GM12878 (cell line): ENCODE results near the gene CASS4. TPM values are rescaled to one million over a fixed set of nuclear protein-coding genes. Genes with fewer than 3 reads are reported as not detected.

Source experiments
- ATAC-seq: fragments of 200-7000 bp; cut with Tn5 transposase; 3 replicates; pipeline ENCODE4 v1.9.1; 2020; ENCODE audit warnings: mild to moderate bottlenecking, moderate library complexity
- BruUV-seq: library from RNA; stranded (reverse); fragments of 400-500 nt; replicated peaks from 2 replicates; lab custom pipeline; 2021; lab: Mats Ljungman, UMichigan
- CTCF ChIA-PET: fragments of 300-600 bp; sonication (Branson Sonifier 250); formaldehyde crosslinking; extraction: SDS; loops from one replicate; lab custom pipeline; 2021; ENCODE audit warnings: inconsistent platforms; lab: Yijun Ruan, JAX
- POLR2A ChIA-PET: fragments of 350-600 bp; formaldehyde crosslinking; extraction: SDS; loops from one replicate; lab custom pipeline; 2021; ENCODE audit warnings: inconsistent platforms; lab: Charles Lee
- RAD21 ChIA-PET: fragments of 300-600 bp; sonication (Branson Sonifier 250); formaldehyde crosslinking; loops from one replicate; lab custom pipeline; 2023; ENCODE audit warnings: antibody characterized with exemption; ENCODE audit not compliant: unreplicated experiment; lab: Charles Lee
- SMC1A ChIA-PET: fragments of 300-600 bp; sonication (Branson Sonifier 250); formaldehyde crosslinking; loops from one replicate; lab custom pipeline; 2023; ENCODE audit not compliant: unreplicated experiment, uncharacterized antibody; lab: Charles Lee
- DNase-seq: peaks from one replicate; pipeline ENCODE4 v3.0.0-alpha.2; 2011; ENCODE audit warnings: low read depth, low spot score
- FAIRE-seq: peaks from 3 replicates; lab custom pipeline; 2011; peaks lifted over from hg19 to GRCh38; lab: Jason Lieb, UNC
- H2AFZ ChIP-seq: 2 replicates; pipeline ENCODE4 v1.6.0; 2011; ENCODE audit warnings: low read depth, low read length, control low read depth; ENCODE audit not compliant: control insufficient read depth
- H3K27ac ChIP-seq: 2 replicates; pipeline ENCODE4 v1.5.1; 2011; ENCODE audit warnings: control low read depth; ENCODE audit not compliant: control insufficient read depth, insufficient read depth
- H3K27me3 ChIP-seq, 2 experiments: replicated peaks in 1 of 2; 2 replicates each; pipeline versions ENCODE4 v1.6.0 to v1.6.1; 2011; ENCODE audit warnings: low read length in 1 of 2; ENCODE audit not compliant: control insufficient read depth in 2 of 2, insufficient read depth in 2 of 2
- H3K36me3 ChIP-seq, 2 experiments: 2 replicates each; pipeline ENCODE4 v1.5.1; 2011; ENCODE audit warnings: low read length in 1 of 2; ENCODE audit not compliant: control insufficient read depth in 2 of 2, insufficient read depth in 2 of 2
- H3K4me1 ChIP-seq: 2 replicates; pipeline ENCODE4 v1.6.1; 2011; ENCODE audit warnings: mild to moderate bottlenecking, low read length, moderate library complexity, mixed read lengths; ENCODE audit not compliant: control insufficient read depth, insufficient read depth
- H3K4me2 ChIP-seq: 2 replicates; pipeline ENCODE4 v1.6.0; 2011; ENCODE audit warnings: control low read depth; ENCODE audit not compliant: control insufficient read depth, insufficient read depth
- H3K4me3 ChIP-seq: fragments of 200-600 bp; sonication (generic); 2 replicates; pipeline ENCODE4 v1.5.1; 2016
- H3K79me2 ChIP-seq: 2 replicates; pipeline ENCODE4 v1.6.0; 2011; ENCODE audit warnings: low read length; ENCODE audit not compliant: control insufficient read depth, insufficient read depth
- H3K9ac ChIP-seq: 2 replicates; pipeline ENCODE4 v1.8.0; 2011; ENCODE audit warnings: low read length, control low read depth, mixed read lengths; ENCODE audit not compliant: control insufficient read depth, insufficient read depth
- H3K9me3 ChIP-seq: replicated peaks from 3 replicates; pipeline ENCODE4 v1.5.1; 2011; ENCODE audit warnings: mild to moderate bottlenecking, low read length; ENCODE audit not compliant: control insufficient read depth, insufficient read depth
- H4K20me1 ChIP-seq: 2 replicates; pipeline ENCODE4 v1.6.0; 2011; ENCODE audit not compliant: control insufficient read depth, insufficient read depth
- ATF2 ChIP-seq: IDR thresholded peaks from 2 replicates; pipeline ENCODE4 v1.6.1; 2012; ENCODE audit warnings: low read length, inconsistent platforms
- BCL11A ChIP-seq: IDR thresholded peaks from 2 replicates; pipeline ENCODE4 v1.6.1; 2011; ENCODE audit warnings: low read depth, low read length
- E4F1 ChIP-seq: fragments of 450-650 bp; IDR thresholded peaks from 2 replicates; pipeline ENCODE4 v1.6.1; 2018; ENCODE audit warnings: borderline replicate concordance, mild to moderate bottlenecking; ENCODE audit not compliant: partially characterized antibody
- ELK1 ChIP-seq: IDR thresholded peaks from 2 replicates; pipeline ENCODE4 v1.6.1; 2012; ENCODE audit warnings: low read depth, low read length, improper control_type of control experiment
- FOS ChIP-seq: IDR thresholded peaks from 3 replicates; pipeline ENCODE4 v1.6.1; 2011; ENCODE audit warnings: borderline replicate concordance; ENCODE audit not compliant: insufficient read length; ENCODE audit errors: extremely low read depth
- GABPA ChIP-seq: IDR thresholded peaks from 2 replicates; pipeline ENCODE4 v1.6.1; 2014; ENCODE audit warnings: antibody characterized with exemption, low read depth, mild to moderate bottlenecking, inconsistent platforms
- MXI1 ChIP-seq: fragments of 150-350 bp; IDR thresholded peaks from 2 replicates; pipeline ENCODE4 v1.6.1; 2011; ENCODE audit warnings: low read depth, mild to moderate bottlenecking, inconsistent platforms, low read length, improper control_type of control experiment
- RB1 ChIP-seq: fragments of 450-650 bp; formaldehyde crosslinking; IDR thresholded peaks from 2 replicates; pipeline ENCODE4 v1.6.1; 2017; ENCODE audit warnings: mild to moderate bottlenecking, borderline replicate concordance
- SKIL ChIP-seq: fragments of 450-650 bp; IDR thresholded peaks from 2 replicates; pipeline ENCODE4 v1.6.1; 2017; ENCODE audit warnings: mild to moderate bottlenecking, low read depth, inconsistent platforms; ENCODE audit not compliant: poor library complexity, severe bottlenecking
- TCF3 ChIP-seq: IDR thresholded peaks from 2 replicates; pipeline ENCODE4 v1.6.1; 2012; ENCODE audit warnings: low read depth, mild to moderate bottlenecking, low read length, borderline replicate concordance; ENCODE audit not compliant: insufficient read depth
- TCF7 ChIP-seq: IDR thresholded peaks from 2 replicates; pipeline ENCODE4 v1.6.1; 2014; ENCODE audit warnings: antibody characterized with exemption, borderline replicate concordance
- ZBTB4 ChIP-seq: fragments of 450-650 bp; formaldehyde crosslinking; IDR thresholded peaks from 2 replicates; pipeline ENCODE4 v1.4.0; 2022; ENCODE audit warnings: mild to moderate bottlenecking, moderate library complexity
- ZNF217 ChIP-seq: fragments of 450-650 bp; IDR thresholded peaks from 2 replicates; pipeline ENCODE4 v1.6.1; 2017; ENCODE audit warnings: antibody characterized with exemption, mild to moderate bottlenecking
- ZZZ3 ChIP-seq: IDR thresholded peaks from 2 replicates; pipeline ENCODE4 v1.6.1; 2011; ENCODE audit warnings: low read depth; ENCODE audit not compliant: control insufficient read depth, insufficient read length
- WGBS: methylation state at CpG from one replicate; pipeline ENCODE4 v1.1.6; 2016; ENCODE audit warnings: low lambda C conversion rate; ENCODE audit not compliant: insufficient replicate concordance, insufficient coverage; ENCODE audit errors: missing lambda C conversion rate; 5-methylcytosine and 5-hydroxymethylcytosine counted together
- in situ Hi-C: fragments of 300-500 bp; cut with MboI; formaldehyde crosslinking; loops from 9 replicates; pipeline ENCODE4 v1.14.3; 2018; ENCODE audit warnings: mixed read lengths
- intact Hi-C: fragments of 100-400 bp; cut with micrococcal nuclease; formaldehyde crosslinking; loops from one replicate; pipeline ENCODE4 v1.14.2; 2022; ENCODE audit not compliant: unreplicated experiment
- polyA plus RNA-seq, 11 experiments: library from polyadenylated mRNA; depleted of rRNA in 4 of 11; unstranded in 6 of 11; stranded (reverse) in 5 of 11; fragments of >200 nt; fragmentation: Nextera tagmentation in 4 of 11; fragmentation: Illumina TruSeq in 1 of 11; extraction: Ambion mirVana in 4 of 11; extraction: Trizol in 1 of 11; gene quantifications; 1 replicate in 1 of 11; 2 replicates in 10 of 11; pipeline versions ENCODE4 v1.2.1 to v1.2.3, GENCODE V29; 2011 to 2016; ENCODE audit warnings: inconsistent platforms in 2 of 11, missing spikeins in 2 of 11, low read depth in 1 of 11
- total RNA-seq, 4 experiments: library from RNA; depleted of rRNA in 3 of 4; stranded (reverse); fragments of >200 nt in 3 of 4; fragmentation: Illumina TruSeq in 1 of 4; extraction: Trizol in 1 of 4; gene quantifications; 2 replicates each; pipeline versions ENCODE4 v1.2.1 to v1.2.3, GENCODE V29; 2013 to 2021

CASS4 gene
- total and polyA plus RNA-seq, 10 of the 15 experiments (the other 5 are each of a cell fraction or from before 2014, with no cell fraction given), result 0.04 to 0.24 (median 0.11) TPM; not detected in 1

- DNase-seq, result no peak
- no peak for FAIRE-seq
- no peak overlapping the region for H3K4me3 ChIP-seq
- no peak for ATAC-seq
- H3K9ac ChIP-seq, result no peak overlapping the region
- intact Hi-C loops, result no loop called here
- H3K27me3 ChIP-seq, result no peaks in the 10 kb centered on the region
- ChIA-PET RAD21 (no interaction called here), CTCF (no interaction called here), SMC1A (no interaction called here), POLR2A (no interaction called here)
- BruUV-seq, result no TSS peak
- WGBS, result 73% methylated on average over 6 of the region's 6 CpGs
- H3K4me2 ChIP-seq, result no peak overlapping the region
- no peaks in the 10 kb centered on the region for H3K79me2 ChIP-seq
- no peaks in the 10 kb centered on the region for H3K9me3 ChIP-seq
- TF ChIP-seq ZZZ3, result no peak
- TF ChIP-seq MXI1, result no peak
- TF ChIP-seq ATF2, result no peak
- no peak for TF ChIP-seq E4F1
- no peak for TF ChIP-seq ZBTB4 (CRISPR knock-in tag)
- TF ChIP-seq TCF3, result no peak
- TF ChIP-seq TCF7, result no peak
- no peak for TF ChIP-seq ELK1
- TF ChIP-seq GABPA, result no peak
- TF ChIP-seq RB1, result no peak
- TF ChIP-seq FOS, result no peak
- TF ChIP-seq SKIL, result no peak
- TF ChIP-seq BCL11A, result no peak
- TF ChIP-seq ZNF217, result no peak
- H3K4me1 ChIP-seq, result no peaks in the 10 kb centered on the region
- in situ Hi-C loops, result no loop called here
- no peaks in the 10 kb centered on the region for H4K20me1 ChIP-seq
- H3K27ac ChIP-seq, result no peak overlapping the region
- no peaks in the 10 kb centered on the region for H3K36me3 ChIP-seq
- H2AFZ ChIP-seq, result no peak overlapping the region
Measured at GRCh38 chr20:56363491-56363890, 48.6 kb upstream of the CASS4 start.
